DOHH2 (cell line): ENCODE results near the gene SCO1.

ENCODE experiments used
- CTCF ChIP-seq: fragments of 200-600 bp; sonication (generic); IDR thresholded peaks from one replicate; pipeline ENCODE4 v1.5.1; 2014; ENCODE audit warnings: antibody characterized with exemption, mild to moderate bottlenecking, low read depth, low read length; ENCODE audit not compliant: poor library complexity, severe bottlenecking
- EZH2phosphoT487 ChIP-seq: fragments of 200-600 bp; sonication (generic); IDR thresholded peaks from 2 replicates; pipeline ENCODE4 v1.6.1; 2017; ENCODE audit warnings: borderline replicate concordance, mild to moderate bottlenecking, antibody characterized with exemption, low read length, moderate library complexity, mixed read lengths

- TF ChIP-seq CTCF, result peak; percentile 37
- no peak for TF ChIP-seq EZH2phosphoT487
These were observed at the start of gene SCO1, which contains the start of gene ADPRM for GRCh38 chr17:10697092-10698081.
